Natural killer cell (primary cell): ENCODE measurements around the gene BTN2A1. TPM values are rescaled to one million over a fixed set of nuclear protein-coding genes. Genes with fewer than 3 reads are reported as not detected.

ENCODE experiments used
- ATAC-seq, 3 donors: fragments of 150-1000 bp in 2 of 3; fragments of 200-7000 bp in 1 of 3; cut with Tn5 transposase; 1 replicate in 1 of 3; 2 replicates in 2 of 3; pipeline ENCODE4 v1.10.0; 2021; ENCODE audit warnings: mild to moderate bottlenecking in 2 of 3, moderate library complexity in 2 of 3
- DNase-seq, 2 donors: peaks; one replicate each; pipeline versions ENCODE4 v3.0.0 to v3.0.0-alpha.2; 2013 to 2021; ENCODE audit warnings: mixed read lengths in 1 of 2
- H3K27ac ChIP-seq: one replicate; pipeline ENCODE4 v1.5.1; 2013; ENCODE audit warnings: mild to moderate bottlenecking, low read length
- H3K27me3 ChIP-seq: one replicate; pipeline ENCODE4 v1.6.1; 2013; ENCODE audit warnings: low read length; ENCODE audit not compliant: control insufficient read depth, insufficient read depth
- H3K36me3 ChIP-seq: one replicate; pipeline ENCODE4 v1.6.1; 2013; ENCODE audit warnings: low read length; ENCODE audit not compliant: control insufficient read depth, insufficient read depth
- H3K4me1 ChIP-seq: one replicate; pipeline ENCODE4 v1.6.1; 2013; ENCODE audit warnings: low read length; ENCODE audit not compliant: control insufficient read depth, insufficient read depth
- H3K4me3 ChIP-seq: one replicate; pipeline ENCODE4 v1.5.1; 2013; ENCODE audit warnings: low read length
- H3K9me3 ChIP-seq: one replicate; pipeline ENCODE4 v1.6.1; 2013; ENCODE audit warnings: low read length; ENCODE audit not compliant: control insufficient read depth, insufficient read depth
- H3K27ac Mint-ChIP-seq, 2 donors: one replicate each; pipeline ENCODE4 v1.8.0; 2022; ENCODE audit warnings: mild to moderate bottlenecking in 2 of 2, mixed read lengths in 2 of 2, moderate library complexity in 1 of 2
- H3K27me3 Mint-ChIP-seq, 2 donors: one replicate each; pipeline ENCODE4 v1.8.0; 2022; ENCODE audit warnings: low read depth in 2 of 2, mixed read lengths in 2 of 2
- H3K36me3 Mint-ChIP-seq: one replicate; pipeline ENCODE4 v1.8.0; 2022; ENCODE audit warnings: mixed read lengths
- H3K4me1 Mint-ChIP-seq, 2 donors: one replicate each; pipeline ENCODE4 v1.8.0; 2022; ENCODE audit warnings: mixed read lengths in 2 of 2
- H3K4me3 Mint-ChIP-seq: one replicate; pipeline ENCODE4 v1.8.0; 2022; ENCODE audit warnings: mild to moderate bottlenecking, moderate library complexity, mixed read lengths
- H3K9me3 Mint-ChIP-seq, 2 donors: one replicate each; pipeline ENCODE4 v1.8.0; 2022; ENCODE audit warnings: mixed read lengths in 2 of 2
- CTCF ChIP-seq: fragments of 200-600 bp; IDR thresholded peaks from one replicate; pipeline ENCODE4 v1.8.0; 2022; ENCODE audit warnings: antibody characterized with exemption
- WGBS: methylation state at CpG from one replicate; pipeline ENCODE4 v1.1.7; 2013; ENCODE audit warnings: missing lambda C conversion rate; ENCODE audit not compliant: insufficient coverage; 5-methylcytosine and 5-hydroxymethylcytosine counted together
- intact Hi-C: fragments of 100-400 bp; cut with micrococcal nuclease; formaldehyde crosslinking; loops from one replicate; pipeline ENCODE4 v1.14.2; 2022
- total RNA-seq, 4 donors: library from RNA; stranded (reverse); fragments of 120-200 nt in 1 of 4; gene quantifications; one replicate each; pipeline versions ENCODE4 v1.2.3 to v1.2.4, GENCODE V29; 2013 to 2022

The BTN2A1 gene
- total RNA-seq, 3 donors from 2014 or later (not counting 1 experiment from before 2014, with no cell fraction given), result 33.8 to 51.2 (median 43.3) TPM

GRCh38 chr6:26501482-26501986, 43.8 kb downstream of the BTN2A1 start:
- Histone ChIP-seq H3K4me1 (peaks cover 13% of the 10 kb centered on the region), H3K36me3 (no peaks in the 10 kb centered on the region), H3K27ac (no peak overlapping the region), H3K9me3 (no peaks in the 10 kb centered on the region), H3K4me3 (peak overlapping the region; percentile 7), H3K27me3 (peaks cover 25% of the 10 kb centered on the region)
- 12% methylated on average over 49 of the region's 49 CpGs for WGBS
- ATAC-seq, result peak; percentile 73 to 90 (median 90)
- no peaks in the 10 kb centered on the region for H3K9me3 Mint-ChIP-seq
- H3K4me1 Mint-ChIP-seq, result peaks cover 11% of the 10 kb centered on the region in 2 donors
- intact Hi-C loops, result no loop called here
- no peaks in the 10 kb centered on the region for H3K36me3 Mint-ChIP-seq
- no peak overlapping the region for H3K27ac Mint-ChIP-seq
- H3K4me3 Mint-ChIP-seq, result peak overlapping the region; percentile 86
- TF ChIP-seq CTCF, result no peak
- peak; percentile 26 to 63 for DNase-seq
- peaks cover 38 to 43% of the 10 kb centered on the region in 2 donors for H3K27me3 Mint-ChIP-seq

- H3K4me1 Mint-ChIP-seq, result peaks cover 11% of the 10 kb centered on the region in 2 donors
- peak overlapping the region; percentile 86 for H3K4me3 Mint-ChIP-seq
- H3K9me3 Mint-ChIP-seq, result no peaks in the 10 kb centered on the region
- peaks cover 38 to 45% of the 10 kb centered on the region in 2 donors for H3K27me3 Mint-ChIP-seq
- no peak overlapping the region for H3K27ac Mint-ChIP-seq
- H3K36me3 Mint-ChIP-seq, result no peaks in the 10 kb centered on the region
- H3K9me3 ChIP-seq, result no peaks in the 10 kb centered on the region
- intact Hi-C loops, result no loop called here
- peaks cover 13% of the 10 kb centered on the region for H3K4me1 ChIP-seq
- H3K36me3 ChIP-seq, result no peaks in the 10 kb centered on the region
- TF ChIP-seq CTCF, result no peak
- ATAC-seq (peak in 1 of 3 donors; percentile 24), DNase-seq (peak in 1 of 2 donors; percentile 17)
- no peak overlapping the region for H3K4me3 ChIP-seq
- peaks cover 25% of the 10 kb centered on the region for H3K27me3 ChIP-seq
- no peak overlapping the region for H3K27ac ChIP-seq
Observed at GRCh38 chr6:26502165-26502564, 44.4 kb downstream of the BTN2A1 start.

GRCh38 chr6:26502626-26503025, 44.9 kb downstream of the BTN2A1 start:
- Mint-ChIP-seq H3K27me3 (peaks cover 35 to 45% of the 10 kb centered on the region in 2 donors), H3K27ac (no peak overlapping the region), H3K4me3 (no peak overlapping the region)

More at GRCh38 chr6:26502626-26503025, 44.9 kb downstream of the BTN2A1 start:
- Histone ChIP-seq H3K27ac (no peak overlapping the region), H3K27me3 (peaks cover 25% of the 10 kb centered on the region), H3K9me3 (no peaks in the 10 kb centered on the region), H3K4me1 (peaks cover 13% of the 10 kb centered on the region), H3K36me3 (no peaks in the 10 kb centered on the region), H3K4me3 (no peak overlapping the region)
- DNase-seq (no peak), ATAC-seq (no peak)
- intact Hi-C loops, result no loop called here
- Mint-ChIP-seq H3K4me1 (peaks cover 11% of the 10 kb centered on the region in 2 donors), H3K9me3 (no peaks in the 10 kb centered on the region), H3K36me3 (no peaks in the 10 kb centered on the region)
- no peak for TF ChIP-seq CTCF
- WGBS, result 84% methylated on average over 2 of the region's 3 CpGs
